Esophagus muscularis mucosa (tissue), 4 donors: ENCODE data around the gene MRPS15.

Source experiments
- CTCF ChIP-seq, 3 experiments: fragments of 200-600 bp in 2 of 3; fragments of 450-650 bp in 1 of 3; sonication (generic) in 2 of 3; IDR thresholded peaks; one replicate each; pipeline ENCODE4 v1.5.1; 2017 to 2019; ENCODE audit warnings: antibody characterized with exemption in 3 of 3, mild to moderate bottlenecking in 2 of 3, moderate library complexity in 1 of 3
- EP300 ChIP-seq: sonication (generic); formaldehyde crosslinking; IDR thresholded peaks from one replicate; pipeline ENCODE4 v1.6.1; 2017; ENCODE audit warnings: antibody characterized with exemption
- POLR2A ChIP-seq: fragments of 450-650 bp; IDR thresholded peaks from one replicate; pipeline ENCODE4 v1.6.1; 2017; ENCODE audit warnings: antibody characterized with exemption, moderate library complexity, mild to moderate bottlenecking, low read depth
- POLR2AphosphoS5 ChIP-seq, 2 donors: sonication (generic); formaldehyde crosslinking; IDR thresholded peaks; one replicate each; pipeline ENCODE4 v1.6.1; 2017; ENCODE audit warnings: antibody characterized with exemption in 2 of 2

DNA sequence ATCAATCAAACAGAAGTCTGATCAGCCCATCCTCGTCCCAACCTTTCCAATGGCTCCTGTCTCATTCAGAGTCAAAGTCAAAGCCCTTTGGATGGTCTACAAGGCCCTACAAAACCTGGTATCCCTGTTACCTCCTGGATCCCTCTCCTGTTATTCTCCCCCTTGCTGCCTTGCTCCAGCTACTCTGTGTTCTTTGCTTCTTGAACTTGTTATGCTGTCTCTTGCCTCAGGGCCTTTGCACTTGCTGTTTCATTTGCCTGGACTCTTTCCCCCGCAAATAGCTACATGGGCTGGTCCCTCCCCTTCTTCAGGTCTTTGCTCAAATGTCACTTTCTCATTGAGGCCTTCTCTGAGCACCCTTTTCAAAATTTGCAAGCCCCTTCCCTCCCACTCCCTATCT is 19.9 kb upstream of the MRPS15 start:
- TF ChIP-seq POLR2A, result no peak
- no peak for TF ChIP-seq CTCF (IDR thresholded peaks at IDR 0.05)
- TF ChIP-seq POLR2AphosphoS5 (IDR thresholded peaks at IDR 0.05), result no peak
- TF ChIP-seq EP300, result no peak
